Right renal pelvis (tissue), 4 donors: ENCODE data around the gene ULK4. TPM values are rescaled to one million over a fixed set of nuclear protein-coding genes. Genes with fewer than 3 reads are reported as not detected.
"Not testable (repeated sequence)": the region's sequence is repeated elsewhere in the genome, so short reads cannot be mapped to it uniquely, and the experiment has no call there.

Source experiments
- DNase-seq, 4 donors: peaks; one replicate each; pipeline ENCODE4 v3.0.0-alpha.2; 2013; ENCODE audit warnings: low read depth in 4 of 4, low spot score in 3 of 4, missing footprints in 1 of 4
- polyA plus RNA-seq, 4 donors: library from polyadenylated mRNA; unstranded; fragments of 120-200 nt; gene quantifications; one replicate each; pipeline ENCODE4 v1.2.1, GENCODE V29; 2013; ENCODE audit not compliant: insufficient read length in 4 of 4

The ULK4 gene
- polyA plus RNA-seq, 4 donors: 4.2 to 6.1 (median 4.6) TPM

DNA sequence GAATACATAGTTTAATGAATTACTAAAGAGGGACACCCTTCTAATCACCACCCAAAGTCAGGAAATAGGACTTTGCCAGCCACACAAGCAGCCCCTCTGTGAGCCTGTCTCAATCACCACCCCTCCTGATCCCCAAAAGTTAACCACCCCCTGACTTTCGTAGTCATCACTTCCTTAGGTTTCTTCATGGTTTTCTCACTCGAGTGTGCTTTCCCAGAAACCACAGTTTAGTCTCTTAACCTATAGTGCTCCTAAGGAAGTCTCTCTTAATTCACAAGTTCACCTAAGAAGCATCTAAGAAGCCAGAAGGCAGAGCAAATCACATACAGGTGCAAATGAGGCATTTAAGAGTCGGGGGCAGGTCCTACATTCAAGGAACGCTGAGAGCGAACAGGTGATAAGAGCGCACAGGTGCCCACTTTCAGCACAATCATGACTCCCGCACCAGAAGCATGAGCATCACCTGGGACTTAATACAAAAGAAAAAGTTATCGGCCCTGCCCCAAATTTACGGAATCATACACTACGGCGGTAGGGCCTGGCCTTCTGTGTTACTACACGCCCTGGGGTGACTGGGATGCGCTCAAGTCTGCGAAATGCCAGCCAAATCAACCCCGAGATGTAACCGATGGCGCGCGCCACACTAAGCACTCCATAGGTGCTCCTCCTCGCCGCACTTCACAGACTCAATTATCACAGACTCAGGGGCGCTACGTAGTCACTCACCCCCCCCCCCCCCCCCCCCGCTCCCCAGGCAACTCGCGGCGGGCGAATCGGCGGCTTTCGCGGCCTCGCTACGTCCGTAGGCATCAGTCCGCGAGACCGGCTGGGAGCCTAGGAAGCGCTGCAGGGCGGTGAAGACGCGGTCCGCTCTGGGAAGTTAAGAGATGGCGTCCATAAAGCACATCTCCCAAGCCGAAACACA, 815 bp downstream of the ULK4 start:
- DNase-seq: peak in 2 of 4 donors; percentile 20 to 28

DNA sequence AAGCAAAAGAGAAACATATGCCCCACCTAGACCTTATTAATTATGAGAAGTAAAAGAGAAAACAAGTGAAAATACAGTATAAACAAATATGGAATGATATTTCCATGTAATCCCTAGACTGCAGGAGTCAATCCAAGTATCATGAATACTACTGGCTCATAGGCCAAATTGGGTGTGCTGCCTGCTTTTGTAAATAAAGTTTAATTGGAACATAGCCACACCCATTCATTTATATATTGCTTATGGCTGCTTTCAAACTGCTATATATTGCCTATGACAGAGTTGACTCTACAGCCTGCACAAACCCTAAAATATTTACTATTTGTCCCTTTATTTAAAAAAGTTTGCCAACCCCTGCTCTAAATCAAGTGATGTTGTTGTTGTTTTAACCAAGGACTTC, 5.3 kb downstream of the ULK4 start:
- DNase-seq: no peak

DNA sequence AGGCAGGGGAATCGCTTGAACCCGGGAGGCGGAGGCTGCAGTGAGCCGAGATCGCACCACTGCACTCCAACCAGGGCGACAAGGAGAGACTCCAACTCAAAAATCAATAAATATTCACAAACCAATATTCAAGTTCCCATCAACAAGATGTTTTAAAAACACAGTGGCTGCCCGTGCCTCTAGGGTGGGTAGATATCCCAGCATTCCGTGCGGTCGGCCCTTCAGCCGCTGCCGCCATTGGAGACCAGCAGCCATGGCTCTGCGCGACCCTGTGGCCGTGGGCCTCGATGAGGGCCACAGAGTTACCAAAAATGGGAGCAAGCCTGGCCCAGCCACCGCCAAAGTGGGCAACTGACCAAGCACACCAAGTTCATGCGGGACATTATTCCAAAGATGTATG, 6.7 kb downstream of the ULK4 start:
- no peak for DNase-seq

DNA sequence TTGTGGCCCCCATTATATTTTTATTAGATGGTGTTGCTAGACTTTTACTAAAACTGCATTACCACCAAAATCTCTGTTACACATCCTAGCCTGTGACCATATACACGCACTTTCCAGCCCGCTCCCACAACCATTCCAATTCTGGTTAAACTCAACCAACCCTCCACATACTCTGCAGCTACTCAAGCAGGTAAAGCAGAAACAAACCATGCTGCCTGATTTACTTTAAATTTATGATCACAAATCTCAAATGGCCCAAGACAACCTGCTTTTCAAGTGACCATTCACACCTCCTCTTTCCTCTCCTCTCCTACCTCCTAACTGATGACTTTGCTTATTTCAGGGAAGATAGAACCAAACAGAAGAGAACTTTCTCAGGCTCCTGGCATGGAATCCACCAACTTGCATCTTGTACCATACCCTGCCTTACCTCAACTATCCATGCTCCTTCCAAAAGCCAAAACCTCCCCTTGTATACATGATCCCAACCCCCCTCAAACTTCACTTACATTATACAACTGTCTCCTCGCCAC, 18.5 kb downstream of the ULK4 start:
- DNase-seq: no peak

DNA sequence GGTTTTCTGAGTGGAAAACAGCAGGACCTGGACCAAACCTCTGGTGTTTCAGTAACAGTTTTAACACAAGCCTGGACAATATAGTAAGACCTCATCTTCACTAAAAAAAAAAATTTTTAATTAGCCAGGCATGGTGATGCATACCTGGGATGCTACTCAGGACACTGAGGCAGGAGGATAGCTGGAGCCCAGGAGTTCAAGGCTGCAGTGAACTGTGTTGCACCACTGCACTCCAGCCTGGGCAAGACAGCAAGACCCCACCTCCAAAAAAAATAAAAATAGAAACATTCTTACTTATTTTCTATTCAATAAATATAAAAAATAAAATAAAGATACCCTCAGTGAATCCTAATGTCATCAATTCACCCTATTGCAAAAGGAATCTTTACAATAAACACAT, 21.5 kb downstream of the ULK4 start:
- no peak for DNase-seq

DNA sequence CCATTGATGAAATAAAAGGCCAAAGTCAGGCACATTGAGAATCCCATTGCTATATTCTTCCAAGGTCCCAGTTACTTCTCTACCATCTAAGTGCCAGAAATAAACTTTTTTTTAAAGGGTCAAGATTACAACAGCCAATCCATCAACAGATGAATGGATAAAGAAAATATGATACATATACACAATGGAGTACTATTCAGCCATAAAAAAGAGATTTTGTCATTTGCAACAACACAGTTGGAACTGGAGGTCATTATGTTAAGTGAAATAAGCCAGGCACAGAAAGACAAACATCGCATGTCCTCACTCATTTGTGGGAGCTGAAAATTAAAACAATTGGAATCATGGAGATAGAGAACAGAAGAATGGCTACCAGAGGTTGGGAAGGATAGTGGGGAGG, 25.5 kb downstream of the ULK4 start:
- DNase-seq: no peak

DNA sequence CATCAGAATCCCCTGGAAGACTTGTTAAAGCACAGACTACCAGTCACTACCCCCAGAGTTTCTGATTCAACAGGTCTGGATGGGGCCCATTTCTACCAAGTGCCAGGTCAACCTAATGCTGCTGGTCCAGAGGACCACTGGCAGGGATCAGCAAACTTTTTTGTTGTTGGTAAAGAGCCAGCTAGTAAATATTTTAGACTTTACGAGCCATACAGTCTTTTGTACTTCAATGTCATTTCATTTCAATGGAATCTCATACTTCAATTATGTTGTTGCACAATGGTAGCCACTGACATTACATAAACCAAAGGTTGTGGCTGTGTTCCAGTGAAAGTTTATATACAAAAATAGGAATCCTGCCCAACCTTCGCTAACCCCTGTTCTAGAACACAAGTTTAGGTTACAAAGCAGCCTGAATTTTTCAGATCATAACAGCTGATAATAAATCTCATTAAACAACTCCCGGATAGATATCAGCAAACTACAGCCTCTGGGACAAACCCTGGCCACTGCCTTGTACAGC, 28.7 kb downstream of the ULK4 start:
- no peak for DNase-seq

DNA sequence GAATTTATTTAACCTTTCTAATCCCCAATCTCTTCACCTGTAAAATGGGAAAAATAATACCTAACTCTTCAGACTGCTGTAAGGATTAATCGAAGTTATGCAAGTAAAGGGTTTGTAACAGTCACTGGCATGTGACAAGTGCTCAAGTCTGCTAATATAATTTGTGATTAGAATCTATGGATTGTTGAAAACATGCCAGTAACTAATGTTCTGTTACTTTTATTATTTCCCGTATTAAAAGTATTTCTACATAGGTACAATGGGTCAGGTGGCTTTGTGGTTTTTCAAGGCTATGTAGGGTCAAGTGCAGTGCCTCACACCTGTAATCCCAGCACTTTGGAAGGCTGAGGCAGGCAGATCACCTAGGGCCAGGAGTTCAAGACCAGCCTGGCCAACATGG, 29.4 kb downstream of the ULK4 start:
- DNase-seq: no peak

DNA sequence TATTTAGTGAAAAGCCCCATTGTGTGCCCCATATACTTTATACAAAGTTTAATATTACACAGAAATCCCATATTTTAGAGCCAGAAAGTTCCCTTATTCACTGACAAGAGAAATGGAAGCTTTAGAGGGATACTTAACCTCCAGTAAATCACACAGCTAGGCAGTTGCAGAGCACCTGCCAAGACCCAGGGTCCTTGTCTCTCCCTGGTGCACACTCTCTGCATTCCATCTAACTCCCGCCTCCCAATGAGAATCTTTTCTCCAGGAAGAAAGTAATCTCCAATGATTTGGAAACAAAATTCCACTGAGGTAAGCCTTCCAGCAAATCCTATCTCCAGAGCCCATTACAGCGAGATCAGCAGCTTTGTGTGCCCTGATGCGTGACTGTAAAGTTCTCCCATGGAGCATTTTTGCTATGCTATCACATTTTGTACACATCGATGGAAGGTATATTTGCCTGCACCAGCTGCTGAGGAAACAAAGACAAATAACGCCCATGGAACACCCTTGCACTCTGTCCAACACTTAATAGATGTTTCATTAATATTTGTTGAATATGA, 41.4 kb downstream of the ULK4 start:
- DNase-seq: no peak

DNA sequence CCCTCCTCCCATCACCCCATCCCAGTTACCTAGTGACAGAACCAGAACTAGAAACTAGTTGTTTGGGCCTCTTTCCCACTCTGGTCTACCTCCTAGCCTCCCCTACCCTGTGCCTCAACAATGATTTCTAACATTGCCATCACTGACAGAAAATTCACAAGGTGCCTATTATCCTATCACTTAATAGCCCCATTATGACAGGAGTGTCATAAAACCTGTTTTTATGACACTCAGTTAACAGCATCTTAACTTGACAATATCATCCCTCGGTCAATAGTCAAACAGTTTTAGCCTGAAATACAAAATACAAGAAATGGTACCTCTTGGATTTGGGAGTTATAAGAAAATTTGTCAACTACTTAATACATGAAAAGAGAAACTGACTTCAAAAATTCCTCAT, 46.5 kb downstream of the ULK4 start:
- DNase-seq: no peak

DNA sequence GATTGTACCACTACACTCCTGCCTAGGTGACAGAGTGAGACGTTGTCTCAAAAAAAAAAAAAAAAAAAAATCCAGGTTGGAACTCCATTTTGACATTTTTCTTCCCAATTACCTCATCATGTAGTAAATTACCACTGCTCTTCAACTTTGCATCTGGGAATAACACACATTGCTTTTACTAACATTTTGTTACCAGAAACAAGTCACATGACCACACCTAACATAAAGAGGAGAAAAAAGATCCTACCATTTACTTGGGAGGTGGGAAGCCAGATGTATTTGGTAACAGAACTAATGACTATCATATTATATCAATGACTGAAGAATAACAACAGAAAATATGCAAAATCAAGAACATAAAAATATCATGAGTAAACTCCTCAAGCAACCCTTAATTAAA, 49.6 kb downstream of the ULK4 start:
- DNase-seq: no peak

DNA sequence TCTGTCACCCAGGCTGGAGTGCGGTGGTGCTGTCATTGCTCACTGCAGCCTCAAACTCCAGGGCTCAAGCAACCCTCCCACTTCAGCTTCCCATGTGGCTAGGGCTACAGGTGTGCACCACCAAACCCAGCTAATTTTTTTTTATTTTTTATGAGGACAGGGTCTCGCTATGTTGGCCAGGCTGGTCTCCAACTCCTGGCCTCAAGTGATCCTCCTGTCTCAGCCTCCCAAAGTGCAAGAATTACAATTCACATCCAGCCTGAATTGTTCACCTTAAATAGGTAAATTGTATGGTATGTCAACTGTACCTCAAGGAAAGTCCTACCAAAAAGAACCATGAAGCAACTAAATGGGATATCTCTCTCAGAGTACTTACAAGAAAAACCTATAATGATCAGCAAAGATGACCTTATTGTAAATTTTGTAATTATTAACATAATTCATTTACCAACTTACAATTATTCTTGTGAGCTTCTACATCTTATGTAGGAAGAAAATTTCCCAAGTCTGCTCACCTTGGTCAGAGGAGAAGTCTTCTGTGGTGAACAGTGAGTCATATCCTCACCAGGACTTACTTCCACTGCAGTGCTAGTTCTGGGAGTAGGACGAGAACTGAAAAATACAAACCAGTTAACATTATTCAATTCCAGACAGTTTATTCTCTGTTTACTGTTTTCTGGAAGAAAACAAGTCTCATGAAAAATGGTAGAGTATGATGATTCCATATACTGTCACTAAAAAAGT, 54.4 kb downstream of the ULK4 start:
- DNase-seq: no peak

DNA sequence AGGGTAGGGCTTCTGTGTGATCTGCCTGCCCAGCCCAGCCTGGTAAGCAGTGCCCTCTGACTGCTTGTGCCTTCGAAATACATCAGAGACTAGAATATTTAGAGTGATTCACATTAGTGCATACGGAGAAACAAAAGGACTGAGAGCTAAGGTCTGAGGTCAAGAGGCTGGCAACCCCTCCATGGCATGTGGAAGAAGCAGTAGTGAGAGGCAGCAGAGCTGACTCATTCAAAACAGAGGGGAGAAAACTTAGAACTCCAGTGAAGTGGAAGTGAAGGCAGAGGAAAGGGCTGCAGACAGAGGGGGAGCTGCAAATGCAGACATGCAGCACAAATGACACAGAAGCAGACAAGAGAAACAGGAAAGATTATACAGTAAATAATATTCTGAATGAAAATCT, 61.6 kb downstream of the ULK4 start:
- DNase-seq: no peak

DNA sequence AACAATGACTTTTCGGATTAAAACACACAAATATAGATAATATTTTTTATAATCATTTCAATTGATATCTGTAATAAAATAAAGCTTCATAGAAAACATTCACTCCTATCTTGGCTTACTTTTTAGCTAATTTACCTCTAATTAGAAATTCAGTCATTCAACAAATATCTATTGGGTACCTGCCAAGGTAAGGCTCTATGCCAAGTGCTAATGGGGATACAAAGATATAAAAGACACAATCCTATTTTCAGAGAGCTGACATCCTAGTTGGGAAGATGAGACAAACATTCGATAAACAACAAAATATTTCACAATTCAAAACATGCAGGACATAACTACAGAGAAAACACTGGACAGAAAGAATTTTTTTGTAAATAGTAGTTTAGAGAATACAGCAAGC, 63.3 kb downstream of the ULK4 start:
- DNase-seq: no peak

DNA sequence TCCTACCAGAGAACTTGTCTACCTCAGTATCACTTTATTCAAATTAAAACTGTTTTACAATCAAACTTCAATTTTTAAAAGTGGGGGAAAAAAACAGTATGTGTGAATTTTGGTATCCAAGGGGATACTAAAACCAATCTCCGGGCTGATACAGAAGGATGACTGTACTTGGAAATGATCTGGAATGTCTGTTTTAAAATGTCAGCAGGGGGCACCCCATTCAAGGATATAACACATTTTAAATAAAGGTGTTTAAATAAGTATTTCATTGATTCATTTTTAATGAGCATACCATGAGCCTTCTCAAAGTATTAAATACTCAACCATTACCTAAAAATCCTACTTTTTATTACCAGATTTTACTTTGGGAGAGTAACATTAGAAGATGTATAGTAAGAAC, 67.9 kb downstream of the ULK4 start:
- DNase-seq: peak; percentile 10 to 20 (median 13)

DNA sequence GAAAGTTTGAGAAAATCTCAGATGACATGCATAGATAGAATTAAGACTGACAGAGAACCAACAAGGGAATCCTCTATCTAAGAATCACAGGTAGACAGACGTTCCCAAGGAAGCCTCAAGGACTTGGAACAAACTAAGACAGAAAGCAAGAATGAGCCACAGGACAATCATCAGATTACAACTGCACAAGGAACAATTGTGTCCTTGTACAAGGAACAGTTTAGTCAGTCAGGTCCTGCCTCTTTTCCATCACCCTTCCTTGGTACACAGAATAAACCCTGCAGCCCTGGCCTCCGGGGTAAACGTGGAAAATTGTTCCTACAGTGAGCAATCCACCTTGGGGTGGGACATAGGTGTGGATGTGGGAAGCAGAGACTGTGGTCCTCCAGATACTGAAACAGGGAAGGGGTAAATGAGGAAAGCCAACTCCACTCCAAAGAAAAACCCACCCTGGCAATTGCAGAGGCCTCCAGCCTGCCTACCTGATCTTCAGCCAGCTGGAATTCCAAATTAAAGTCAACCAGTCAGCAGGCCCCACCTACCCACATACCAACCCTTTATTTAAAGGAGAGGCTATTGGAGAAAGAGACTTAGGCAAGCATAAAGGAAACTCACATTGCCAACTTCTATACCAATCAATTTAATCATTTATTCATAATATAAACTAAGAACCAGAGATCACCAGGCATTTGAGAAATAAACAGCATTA, 73.4 kb downstream of the ULK4 start:
- no peak for DNase-seq

DNA sequence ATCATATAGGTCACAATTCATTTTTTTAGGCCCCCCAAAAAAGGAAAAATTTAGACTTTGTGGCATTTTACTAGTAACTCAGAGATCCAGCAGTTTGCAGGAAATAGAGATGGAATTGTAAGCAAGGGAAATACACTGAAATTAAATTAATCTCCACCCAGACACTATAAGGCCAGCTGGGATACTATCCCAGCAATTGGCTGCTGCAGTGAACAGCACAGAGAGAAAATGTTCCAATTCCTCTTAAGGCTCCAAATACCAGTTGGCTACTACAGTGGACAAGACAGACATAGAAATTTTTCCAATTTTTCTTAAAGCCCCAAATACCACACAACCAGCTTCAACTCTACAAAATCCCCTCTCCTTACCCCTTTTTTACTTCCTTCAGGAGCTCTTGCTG, 78.9 kb downstream of the ULK4 start:
- DNase-seq: no peak

DNA sequence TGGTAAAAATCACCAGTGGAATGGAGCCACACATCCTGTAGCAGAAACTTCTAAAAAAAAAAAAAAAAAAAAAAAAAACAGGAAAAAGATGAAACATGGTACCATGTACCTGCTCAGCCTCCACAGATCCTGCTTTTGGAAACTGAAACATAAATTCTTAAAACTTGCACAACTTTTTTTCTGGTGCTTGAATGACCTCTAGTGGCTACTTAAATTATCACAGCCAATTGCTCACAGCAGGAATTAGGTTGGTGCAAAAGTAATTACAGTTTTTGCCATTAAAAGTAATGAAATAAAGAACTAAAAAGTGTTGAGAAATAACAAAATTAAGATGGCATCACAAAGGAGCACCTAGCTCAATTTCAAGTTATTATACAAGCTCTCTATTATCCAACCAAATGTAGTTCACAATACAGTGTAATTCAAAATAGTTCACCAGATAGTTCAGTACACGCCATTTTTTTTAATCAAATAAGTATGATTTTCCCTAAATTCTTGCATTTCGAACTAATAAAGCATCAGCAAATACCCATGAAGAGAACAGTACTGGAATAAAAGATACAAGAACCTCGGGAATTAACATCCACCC, 80.6 kb downstream of the ULK4 start:
- peak; percentile 3 to 25 (median 16) for DNase-seq

DNA sequence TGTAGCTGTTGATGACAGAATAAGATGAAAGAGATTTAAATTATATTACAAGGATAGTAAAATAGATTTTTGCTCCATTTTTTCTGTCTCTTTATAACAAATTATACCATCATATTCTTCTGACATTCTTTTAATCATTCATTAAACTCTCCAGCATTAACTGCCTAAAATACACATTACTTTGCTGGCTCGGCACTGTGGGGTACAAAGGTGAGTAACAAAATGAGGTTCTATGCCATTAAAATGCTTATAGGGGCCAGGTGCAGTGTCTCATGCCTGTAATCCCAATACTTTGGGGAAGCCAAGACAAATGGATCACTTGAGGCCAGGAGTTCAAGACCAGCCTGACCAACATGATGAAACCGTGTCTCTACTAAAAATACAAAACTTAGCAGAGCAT, 81.5 kb downstream of the ULK4 start:
- no peak for DNase-seq

DNA sequence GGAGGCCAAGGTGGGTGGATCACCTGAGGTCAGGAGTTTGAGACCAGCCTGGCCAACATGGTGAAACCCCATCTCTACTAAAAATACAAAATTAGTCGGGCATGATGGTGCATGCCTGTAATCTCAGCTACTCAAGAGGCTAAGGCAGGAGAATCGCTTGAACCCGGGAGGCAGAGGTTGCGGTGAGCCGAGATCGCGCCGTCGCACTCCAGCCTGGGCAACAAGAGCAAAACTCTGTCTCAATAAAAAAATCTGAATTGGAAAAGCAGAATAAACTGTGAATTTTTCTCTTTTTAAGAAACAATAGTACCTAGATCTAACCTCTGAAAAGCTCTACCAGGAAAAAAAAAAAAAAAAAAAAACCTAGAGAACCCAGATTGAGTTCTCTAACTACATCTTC, 84.2 kb downstream of the ULK4 start:
- not testable (repeated sequence) for DNase-seq
